ENCODE results near the gene FOXP1.

FOXP1 gene

DNA sequence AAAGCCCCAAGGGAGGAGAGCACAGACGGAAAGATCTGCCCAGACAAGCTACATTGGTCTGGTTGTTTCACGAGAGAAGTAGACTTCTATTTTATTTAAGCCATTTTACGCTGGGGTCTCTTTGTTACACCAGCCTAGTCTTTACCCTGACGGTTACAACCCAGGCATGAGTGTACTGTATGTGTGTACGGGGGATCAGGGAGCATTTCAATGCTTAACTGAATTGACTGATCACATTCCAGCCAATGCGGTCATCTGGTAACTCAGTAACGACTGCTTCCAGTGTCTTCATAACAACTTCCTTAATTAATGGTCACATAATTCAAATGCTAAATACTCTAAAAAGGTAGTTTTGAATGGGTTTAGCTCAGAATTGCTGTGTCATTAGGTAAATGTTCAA, 288.6 kb downstream of the FOXP1 start:
- FAIRE-seq: no peak

DNA sequence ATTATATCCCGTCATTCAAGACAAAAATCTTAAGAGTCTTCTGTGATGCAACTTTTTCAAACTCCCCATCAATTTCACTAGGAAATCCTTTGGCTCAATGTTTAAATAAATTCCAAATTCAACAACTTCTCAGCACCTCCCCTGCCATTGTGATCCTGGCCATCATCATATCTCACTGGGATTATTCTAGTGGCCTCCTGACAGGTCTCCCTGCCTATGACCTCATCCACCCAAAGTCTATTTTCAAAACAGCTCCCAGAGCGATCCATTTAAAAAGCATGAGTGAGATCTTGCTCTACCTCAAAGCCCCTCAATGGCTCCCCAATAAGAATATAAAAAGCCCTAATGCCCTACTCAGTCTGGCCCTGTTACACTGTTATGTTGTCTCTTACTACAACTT, 293.2 kb downstream of the FOXP1 start:
- FAIRE-seq: no peak

DNA sequence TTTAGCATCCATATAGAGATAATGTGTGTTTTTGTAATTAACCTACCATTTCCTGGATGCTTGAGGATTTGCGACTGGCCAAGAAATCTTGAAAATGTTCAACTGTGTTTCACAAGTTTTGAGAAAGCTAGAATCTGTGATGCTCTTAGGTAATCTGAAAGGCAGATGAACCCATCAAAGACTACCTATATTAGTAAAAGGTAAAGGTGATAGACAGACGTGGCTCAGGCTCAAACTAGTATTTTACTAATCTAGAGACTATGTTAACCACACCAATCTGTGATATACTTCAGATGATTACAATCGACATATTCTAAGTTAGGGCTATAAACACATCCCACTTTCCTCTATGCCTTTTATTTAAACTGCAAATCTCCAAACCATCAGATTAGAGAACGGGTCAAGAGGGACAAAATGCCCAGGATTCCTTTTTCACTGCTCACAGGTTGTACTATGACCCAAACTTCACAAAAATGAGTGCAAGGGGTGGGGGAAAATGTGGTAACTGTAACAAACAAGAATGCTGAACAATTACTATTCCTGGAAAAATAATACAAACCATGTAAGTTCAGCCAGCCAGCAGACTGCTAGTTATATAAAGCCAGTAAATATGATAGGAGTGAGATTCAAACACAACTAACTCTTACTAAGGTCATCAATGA, 295.1 kb downstream of the FOXP1 start:
- FAIRE-seq: no peak

DNA sequence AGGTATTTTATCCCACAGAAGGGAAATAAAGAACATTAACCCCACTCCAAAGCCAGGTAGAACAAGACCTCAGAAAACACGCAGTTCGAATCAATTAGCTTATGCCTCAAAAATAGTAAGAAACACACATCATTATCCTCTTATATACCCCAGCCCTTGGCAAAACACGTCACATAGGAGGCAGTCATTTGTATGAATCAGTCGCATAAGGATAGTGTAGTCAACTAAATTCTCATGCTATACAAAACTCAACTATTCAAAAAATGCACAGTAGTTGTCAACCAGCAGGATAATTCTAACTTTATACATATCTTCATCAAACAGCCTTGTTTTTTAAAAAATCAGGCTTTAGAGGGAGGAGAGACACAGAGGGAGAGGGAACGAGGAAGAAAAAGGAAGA, 298.4 kb downstream of the FOXP1 start:
- FAIRE-seq: no peak

DNA sequence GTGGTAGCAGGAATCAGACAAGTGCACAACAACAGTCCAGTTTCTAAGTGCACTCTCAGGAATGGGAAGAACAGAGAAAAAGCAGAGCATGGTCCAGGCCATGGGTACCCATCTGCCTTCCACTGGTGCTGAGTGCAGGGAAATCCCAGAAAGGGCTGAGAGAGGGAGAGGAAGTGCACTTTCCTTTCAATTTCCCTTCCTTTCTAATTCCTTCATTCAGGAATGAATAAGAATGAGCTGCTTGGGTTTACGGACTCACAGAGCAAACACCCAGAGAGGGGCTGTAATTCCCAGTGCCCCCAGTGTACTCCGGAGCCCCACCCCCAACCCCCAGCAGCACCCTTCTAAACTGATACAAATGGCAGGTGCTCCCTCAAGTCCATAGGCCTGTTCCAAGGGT, 300.6 kb downstream of the FOXP1 start:
- no peak for FAIRE-seq

DNA sequence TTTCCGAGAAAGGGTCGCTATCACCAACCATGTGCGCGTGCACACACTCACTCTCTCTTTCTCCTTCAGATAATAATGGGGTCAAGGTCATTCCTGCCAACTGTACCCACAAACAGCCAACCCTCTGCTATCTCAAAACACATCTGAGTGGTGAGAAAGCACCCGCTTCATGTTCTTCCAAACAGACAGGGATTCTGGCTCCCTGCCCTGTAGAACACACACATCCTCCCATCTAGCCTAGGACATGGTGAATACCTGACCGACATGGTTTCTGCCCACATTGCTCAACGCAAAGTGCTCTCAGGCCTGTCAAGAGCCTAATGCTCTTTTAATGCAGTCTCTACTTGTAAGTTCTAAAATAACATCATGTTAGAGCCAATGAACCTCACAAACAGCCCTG, 302.2 kb downstream of the FOXP1 start:
- FAIRE-seq: no peak

DNA sequence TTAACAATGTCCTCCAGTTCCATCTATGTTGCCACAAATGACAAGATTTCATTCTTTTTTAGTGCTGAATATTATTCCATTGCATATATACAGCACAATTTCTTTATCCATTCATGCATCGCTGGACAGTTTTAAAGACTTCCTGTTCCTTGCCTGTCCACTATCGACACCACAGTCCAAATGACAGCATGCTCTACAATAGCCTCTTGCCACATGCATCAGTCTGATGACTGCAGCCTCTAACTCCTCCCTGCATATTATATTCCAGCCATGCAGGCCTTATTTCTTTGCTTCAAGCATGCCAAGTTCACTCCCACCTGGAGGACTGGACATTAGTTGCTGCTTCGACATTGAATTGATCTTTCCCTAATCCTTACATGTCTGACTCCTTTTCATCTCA, 306.2 kb downstream of the FOXP1 start:
- no peak for FAIRE-seq

DNA sequence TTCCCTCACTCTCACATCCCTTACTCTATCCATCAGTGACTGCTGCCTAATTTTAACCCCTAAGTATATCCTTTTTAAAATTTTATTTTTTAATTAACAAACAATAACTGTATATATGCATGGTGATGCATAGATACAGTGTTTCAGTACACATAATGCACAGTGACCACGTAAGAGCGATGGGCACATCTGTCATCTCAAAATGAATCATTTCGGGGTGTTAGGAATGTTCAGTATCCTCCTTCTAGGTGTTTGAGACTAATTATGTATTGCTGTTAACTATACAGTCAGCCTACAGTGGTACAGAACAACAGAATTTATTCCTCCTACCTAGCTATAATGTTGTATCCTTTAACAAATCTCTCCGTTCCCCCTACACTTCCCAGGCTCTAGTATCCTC, 307.0 kb downstream of the FOXP1 start:
- FAIRE-seq: no peak

DNA sequence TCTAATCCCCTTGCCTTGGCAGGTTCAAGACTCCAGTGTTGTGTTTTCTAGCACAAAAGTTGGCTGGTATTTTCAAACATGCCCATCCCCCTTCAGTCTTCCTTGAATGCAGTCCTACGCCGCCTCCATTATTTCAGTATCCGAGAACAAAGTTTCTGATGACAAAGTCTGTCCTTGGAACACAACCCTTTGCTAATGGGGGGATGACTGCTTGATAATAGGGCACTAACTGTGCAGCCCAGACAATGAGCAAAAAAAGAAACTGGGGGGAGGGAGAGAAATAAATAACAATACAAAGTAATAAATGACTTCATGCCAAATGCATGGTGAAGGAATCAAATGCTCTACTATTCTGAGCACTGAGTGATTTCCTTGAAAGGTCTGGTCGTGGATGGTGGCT, 310.1 kb downstream of the FOXP1 start:
- FAIRE-seq: no peak

DNA sequence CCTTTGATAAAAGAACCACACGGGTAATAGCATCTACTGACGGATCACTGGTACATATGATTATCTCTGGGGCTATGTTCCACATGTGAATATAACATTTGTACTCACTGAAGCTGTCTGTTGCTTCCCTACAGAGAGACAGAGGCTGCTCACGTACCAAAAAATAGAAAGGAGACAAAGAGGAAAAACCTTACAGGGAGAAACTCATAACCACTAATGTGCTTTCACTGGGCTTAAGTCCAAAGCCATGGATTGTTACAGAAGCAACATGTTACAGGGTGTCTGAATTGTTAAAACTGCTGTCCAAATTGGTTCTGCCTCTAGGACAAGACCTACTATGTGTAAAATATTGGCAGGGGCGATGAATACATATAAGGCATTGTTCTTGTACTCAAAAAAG, 311.9 kb downstream of the FOXP1 start:
- FAIRE-seq: no peak

DNA sequence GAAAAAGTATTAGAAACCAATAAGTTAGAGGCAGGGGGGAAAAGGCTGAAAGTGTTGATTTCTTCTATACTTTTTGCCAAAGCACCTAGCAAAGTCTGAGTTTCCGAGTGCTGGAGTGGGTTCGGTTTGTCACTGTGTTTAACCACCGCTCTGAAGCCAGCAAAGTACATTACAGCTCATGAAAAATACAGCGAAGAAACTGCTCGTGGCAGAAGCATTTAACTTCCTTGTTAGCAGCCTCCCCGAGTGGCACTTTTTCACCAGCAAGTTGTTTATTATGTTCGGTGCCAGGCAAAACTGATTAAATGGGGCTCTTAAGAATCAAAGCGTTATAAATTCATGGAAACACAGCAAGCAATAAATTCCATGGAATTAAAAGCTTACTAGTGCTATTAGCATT, 313.6 kb downstream of the FOXP1 start:
- FAIRE-seq: no peak

DNA sequence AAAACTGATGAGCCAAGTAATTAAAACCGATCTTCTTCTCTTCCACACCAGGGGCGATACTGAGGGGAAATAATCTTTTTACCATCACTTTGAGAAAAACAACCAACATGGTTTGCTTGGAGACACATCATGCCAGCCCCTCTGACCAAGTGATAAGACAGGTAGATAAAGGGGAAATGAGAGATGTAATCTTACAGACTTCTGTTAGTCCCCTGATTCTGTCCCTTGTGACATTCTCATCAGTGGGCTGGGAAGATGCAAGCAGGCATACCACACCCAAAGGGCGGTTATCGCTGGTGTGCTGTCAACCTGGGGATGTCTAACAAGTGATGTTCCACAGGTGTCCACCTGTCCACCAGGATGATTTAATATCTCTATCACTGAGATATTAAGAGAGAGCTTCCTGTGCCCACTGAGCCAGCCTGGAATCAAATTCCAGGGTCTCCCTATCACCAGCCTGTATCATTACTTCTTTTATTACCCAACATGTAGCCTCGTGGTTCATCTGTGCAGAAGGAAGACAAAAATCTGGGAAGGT, 315.0 kb downstream of the FOXP1 start:
- FAIRE-seq: no peak

DNA sequence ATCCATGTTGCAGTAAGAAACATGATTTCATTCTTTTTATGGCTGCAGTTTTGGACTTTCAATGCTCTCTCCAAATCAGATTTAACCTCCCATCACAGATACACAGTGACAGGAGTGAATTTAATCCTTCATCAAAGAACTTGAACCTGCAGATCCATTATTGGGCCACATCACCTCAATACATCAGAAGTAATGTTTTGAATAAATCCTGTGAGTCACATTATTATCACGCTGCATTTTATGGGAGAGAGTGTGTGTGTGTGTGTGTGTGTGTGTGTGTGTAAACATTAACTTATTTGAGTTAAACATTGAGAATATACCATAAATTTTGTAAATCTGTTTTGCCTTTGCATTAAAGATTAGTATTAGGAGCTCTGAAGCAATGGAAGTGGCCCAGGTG, 316.7 kb downstream of the FOXP1 start:
- no peak for FAIRE-seq

DNA sequence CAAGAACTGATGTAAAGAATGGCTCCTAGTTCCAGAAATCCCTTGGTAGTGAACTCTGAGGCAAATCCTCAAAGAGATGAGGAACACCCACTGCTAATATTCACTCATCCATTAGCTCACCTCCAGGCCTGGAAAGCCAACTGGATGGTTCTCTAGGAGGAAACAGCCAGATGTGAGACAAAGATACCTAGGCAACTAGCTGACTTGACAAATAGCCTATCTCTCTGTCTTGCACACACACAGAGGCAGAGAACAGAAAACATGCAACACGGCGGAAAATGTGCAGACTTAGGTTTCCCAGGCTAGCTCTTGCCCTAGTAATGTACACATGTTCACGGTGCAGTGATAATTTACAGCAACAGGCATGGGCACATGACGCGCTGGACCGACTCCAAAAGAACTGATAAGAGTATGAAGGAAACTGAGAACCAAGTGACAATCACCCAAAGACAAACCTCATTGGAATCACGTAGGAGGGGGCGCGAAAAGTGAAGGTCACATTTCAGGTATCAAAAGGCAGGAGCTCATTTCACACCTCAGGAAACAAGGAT, 318.1 kb downstream of the FOXP1 start:
- FAIRE-seq: no peak

DNA sequence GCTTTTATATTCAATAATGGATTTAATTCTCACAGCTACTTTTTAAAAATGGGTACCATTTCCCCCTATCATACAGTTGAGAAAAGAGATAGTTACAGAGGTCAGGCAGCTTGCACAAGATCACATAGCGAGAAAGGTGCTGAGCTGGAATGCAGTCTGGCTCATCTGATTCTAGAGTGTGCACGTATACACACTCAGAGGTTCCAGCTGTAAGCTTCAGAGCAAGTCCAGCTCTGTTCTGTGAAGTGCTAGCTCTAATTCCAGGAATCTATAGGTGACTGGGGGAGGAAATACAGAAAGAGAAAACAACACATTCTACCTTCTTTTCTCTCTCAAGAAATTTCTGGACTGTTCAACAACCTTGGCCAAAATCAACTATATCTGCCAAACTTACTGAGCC, 318.7 kb downstream of the FOXP1 start:
- FAIRE-seq: no peak

DNA sequence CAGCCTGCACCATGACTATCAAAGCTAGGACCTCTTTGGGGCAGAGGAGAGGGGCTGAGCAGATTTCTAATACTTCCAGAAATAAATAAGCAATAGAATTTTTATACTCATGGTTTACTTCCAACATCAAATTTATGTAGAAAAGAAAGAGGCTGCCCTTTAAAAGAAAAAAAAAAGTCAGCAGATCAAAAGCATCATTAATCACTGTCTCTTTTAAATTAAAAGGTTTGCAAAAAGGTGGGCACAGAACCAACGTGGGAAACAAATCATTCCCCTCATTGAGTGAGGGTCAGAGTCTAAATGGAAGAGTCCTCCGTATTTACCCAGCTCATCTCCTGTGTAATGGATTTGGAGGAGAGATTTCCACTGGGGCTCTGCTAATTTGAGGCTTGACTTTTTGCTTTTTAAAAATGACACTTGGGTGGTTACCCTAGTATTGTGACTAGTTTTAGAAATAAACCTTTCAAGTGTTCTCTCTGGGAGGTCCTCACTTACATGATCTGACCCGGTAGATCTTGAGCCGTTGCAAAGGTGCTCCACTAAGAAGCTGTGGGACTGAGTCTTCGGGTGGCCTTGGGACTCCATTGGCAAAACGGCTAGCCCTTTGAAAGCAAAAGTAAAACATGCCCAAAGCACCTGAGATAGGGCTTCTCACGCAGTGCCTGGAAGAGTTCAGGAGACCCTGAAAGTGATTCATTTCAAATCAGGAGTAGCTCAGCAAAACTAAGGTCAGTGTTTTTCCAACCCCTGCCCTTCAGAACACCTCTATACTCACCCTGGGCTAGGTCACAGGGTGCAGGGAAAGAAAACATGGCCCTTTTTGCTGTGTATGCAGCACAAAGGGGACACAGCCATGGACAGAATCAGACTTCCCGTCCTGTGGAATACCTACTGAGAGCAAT, 320.9 kb downstream of the FOXP1 start:
- no peak for FAIRE-seq

DNA sequence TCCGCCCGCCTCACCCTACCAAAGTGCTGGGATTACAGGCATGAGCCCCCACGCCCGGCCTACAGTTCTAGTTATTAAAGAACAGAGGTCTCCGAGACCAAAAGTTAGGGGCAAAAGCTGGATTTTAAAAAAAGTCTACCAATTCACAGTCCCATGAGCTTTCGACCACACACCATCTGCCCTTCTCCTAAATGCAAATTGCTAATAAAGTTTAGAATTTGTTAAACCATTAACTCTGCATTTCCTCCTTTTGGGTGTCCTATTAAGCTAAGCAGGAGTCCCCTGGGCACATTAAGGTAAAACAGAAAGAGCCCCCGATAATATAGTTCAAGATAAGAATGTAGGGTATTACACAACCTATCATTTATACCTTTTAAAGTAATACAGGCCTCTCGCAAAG, 322.7 kb downstream of the FOXP1 start:
- FAIRE-seq: no peak

DNA sequence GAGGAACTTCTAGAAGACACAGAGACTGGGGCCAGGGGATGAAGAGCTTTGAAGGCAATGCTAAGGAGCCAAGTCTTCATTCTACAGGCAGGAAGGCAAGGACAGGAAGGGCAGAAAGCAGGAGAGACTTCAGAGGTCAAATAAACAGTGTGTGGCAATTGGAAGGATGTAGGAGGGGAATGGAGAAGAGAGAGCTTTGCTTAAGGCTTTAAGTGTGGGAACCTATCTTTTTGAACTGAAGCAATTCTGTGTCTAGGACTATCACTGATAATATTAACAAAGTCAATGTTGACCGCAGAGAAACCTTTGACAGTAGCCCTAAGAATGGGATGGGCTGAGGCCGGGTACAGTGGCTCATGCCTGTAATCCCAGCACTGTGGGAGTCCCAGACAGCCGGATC, 325.0 kb downstream of the FOXP1 start:
- FAIRE-seq: no peak

DNA sequence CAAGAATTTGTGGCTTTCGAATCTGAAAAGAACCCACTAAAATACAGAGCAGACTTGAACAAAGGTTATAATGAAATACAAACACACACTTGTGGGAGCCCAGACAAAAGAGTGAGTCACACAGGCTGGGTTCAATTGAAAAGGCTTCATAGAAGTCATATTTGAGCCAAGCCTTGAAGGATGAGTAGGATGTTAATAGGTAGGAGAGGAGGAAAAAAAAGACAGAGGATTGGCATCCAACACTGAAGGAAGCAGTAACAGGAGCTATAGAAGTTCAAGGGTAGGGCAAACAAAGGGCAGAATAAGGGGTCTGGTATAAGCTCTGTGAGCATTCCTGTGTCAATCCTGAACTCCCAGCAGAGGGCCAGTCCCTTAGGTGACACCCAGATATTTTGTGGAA, 325.4 kb downstream of the FOXP1 start:
- FAIRE-seq: no peak

DNA sequence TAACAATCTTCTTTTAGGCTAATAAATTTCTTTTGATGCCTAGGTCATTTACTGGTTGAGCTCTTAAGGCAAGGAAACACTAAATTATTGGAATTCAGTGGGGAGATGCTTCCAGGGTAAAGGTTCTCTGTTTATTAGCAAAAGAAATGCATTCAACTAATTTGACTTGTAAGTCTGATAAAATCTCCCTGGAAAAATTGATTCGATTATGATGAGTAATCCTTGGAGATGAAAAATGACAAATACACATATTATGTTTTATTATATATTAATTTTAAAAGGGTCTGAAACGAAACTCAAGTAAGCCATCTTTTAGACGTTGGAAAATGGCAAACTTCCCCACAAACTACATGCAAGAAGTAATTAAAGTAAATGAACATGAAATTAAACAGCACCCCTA, 328.0 kb downstream of the FOXP1 start:
- no peak for FAIRE-seq

DNA sequence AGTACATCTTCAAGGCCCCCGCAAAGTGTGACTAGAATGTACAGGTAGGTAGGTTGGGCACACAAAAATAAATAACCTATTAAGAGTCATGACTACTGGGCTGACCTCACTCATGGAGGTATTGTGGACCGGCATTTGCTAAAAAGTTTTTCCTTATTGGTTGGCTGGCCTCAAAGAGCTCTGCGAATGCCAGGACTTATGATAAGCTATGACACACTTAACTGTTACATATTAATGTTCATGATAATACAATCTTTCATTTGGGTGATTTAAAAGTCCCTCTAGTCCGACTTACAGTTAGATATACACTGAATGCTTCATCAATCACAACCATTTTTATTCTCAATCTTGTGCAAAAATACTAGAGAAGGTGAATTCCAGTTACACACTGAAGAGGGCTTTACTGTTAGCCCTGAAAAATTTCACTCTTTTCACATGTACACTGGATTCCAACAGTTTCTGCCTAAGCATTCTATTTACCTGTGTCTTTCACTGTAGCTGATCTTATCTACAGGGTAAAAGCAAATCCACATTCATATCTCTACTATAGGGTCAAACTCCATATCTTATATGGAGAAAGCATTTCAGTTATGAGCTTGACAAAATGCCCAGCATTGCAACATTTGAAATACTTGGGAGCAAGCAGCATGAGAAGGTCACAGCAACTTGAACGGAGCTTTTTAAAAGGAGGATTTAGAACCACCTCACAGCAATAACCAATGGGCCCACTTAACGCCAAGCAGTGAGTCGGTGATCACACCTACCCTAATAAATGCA, 329.1 kb downstream of the FOXP1 start:
- no peak for FAIRE-seq

DNA sequence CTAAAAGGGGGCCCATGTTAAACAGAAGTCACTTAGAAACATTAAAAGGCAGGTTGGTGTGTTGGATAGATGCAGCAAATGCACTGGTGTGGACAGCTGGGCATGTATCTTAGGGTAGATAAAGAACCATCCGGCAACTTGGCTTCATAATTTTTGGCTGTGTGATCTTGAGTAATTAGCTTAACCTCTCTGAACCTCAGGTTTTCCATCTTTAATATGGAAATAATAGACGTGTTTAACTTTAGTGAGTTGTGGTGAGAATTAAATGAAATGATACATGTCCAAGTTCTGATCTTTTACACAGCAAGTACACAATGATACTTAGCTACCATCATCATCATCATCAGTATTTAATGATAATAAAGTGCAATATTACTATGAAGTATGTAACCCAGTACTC, 330.4 kb downstream of the FOXP1 start:
- FAIRE-seq: no peak

DNA sequence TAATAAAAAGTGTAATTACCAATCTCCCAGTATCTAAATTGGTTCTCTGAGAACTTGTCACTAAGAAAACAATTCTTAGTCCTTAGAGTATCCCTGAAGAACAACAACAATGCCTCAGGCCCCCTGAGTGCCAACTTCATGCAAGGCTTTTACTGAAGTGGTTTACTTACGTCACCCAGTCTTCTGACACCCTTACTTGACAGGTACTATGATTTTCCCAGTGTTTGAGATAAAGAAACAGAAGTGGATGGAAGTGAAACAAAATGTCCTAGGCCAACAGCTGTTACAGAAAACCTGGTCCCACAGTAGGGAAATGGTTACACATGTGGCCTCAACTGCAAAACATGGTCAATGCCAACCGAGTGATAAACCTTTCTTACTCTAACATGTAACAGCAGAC, 331.1 kb downstream of the FOXP1 start:
- FAIRE-seq: no peak

Data from endometrium (tissue), 2 donors.